Lung (tissue), 13 donors: ENCODE data around the gene HNRNPDL. TPM values are rescaled to one million over a fixed set of nuclear protein-coding genes. Genes with fewer than 3 reads are reported as not detected.

Source experiments
- ATAC-seq: fragments of 200-7000 bp; cut with Tn5 transposase; one replicate; pipeline ENCODE4 v1.9.1; 2020; ENCODE audit warnings: moderate number of reproducible peaks; ENCODE audit not compliant: insufficient read depth, low FRiP score
- DNase-seq, 3 donors: peaks; one replicate each; pipeline ENCODE4 v3.0.0-alpha.2; 2013 to 2017
- H3K27ac ChIP-seq, 2 donors: one replicate each; pipeline ENCODE4 v1.5.1; 2013; ENCODE audit warnings: mild to moderate bottlenecking in 2 of 2, moderate library complexity in 2 of 2, control low read depth in 1 of 2, inconsistent platforms in 1 of 2, low read depth in 1 of 2, low read length in 1 of 2
- H3K27me3 ChIP-seq, 3 donors: one replicate each; pipeline ENCODE4 v1.5.1; 2013; ENCODE audit warnings: low read length in 2 of 3; ENCODE audit not compliant: control insufficient read depth in 3 of 3, insufficient read depth in 3 of 3
- H3K36me3 ChIP-seq, 4 donors: one replicate each; pipeline ENCODE4 v1.5.1; 2013; ENCODE audit warnings: low read length in 4 of 4, mild to moderate bottlenecking in 1 of 4, moderate library complexity in 1 of 4; ENCODE audit not compliant: control insufficient read depth in 4 of 4, insufficient read depth in 4 of 4
- H3K4me1 ChIP-seq, 5 donors: one replicate each; pipeline ENCODE4 v1.5.1; 2013; ENCODE audit warnings: low read length in 5 of 5, mild to moderate bottlenecking in 2 of 5, moderate library complexity in 1 of 5; ENCODE audit not compliant: control insufficient read depth in 5 of 5, insufficient read depth in 5 of 5
- H3K4me3 ChIP-seq: one replicate; pipeline ENCODE4 v1.5.1; 2013; ENCODE audit warnings: mild to moderate bottlenecking, control low read depth, moderate library complexity
- H3K9ac ChIP-seq, 2 donors: one replicate each; pipeline ENCODE4 v1.5.1; 2013; ENCODE audit warnings: low read length in 2 of 2, control low read depth in 1 of 2; ENCODE audit not compliant: insufficient read depth in 1 of 2
- H3K9me3 ChIP-seq, 4 donors: one replicate each; pipeline ENCODE4 v1.5.1; 2013; ENCODE audit warnings: low read length in 3 of 4, mild to moderate bottlenecking in 1 of 4, moderate library complexity in 1 of 4; ENCODE audit not compliant: control insufficient read depth in 4 of 4, insufficient read depth in 3 of 4
- CTCF ChIP-seq: IDR thresholded peaks from 2 replicates; pipeline ENCODE4 v1.5.1; 2012; ENCODE audit warnings: mild to moderate bottlenecking; ENCODE audit errors: control extremely low read depth, extremely low read depth
- WGBS, 2 donors: extraction: QIAGEN DNeasy Blood & Tissue Kit; methylation state at CpG; one replicate each; pipeline ENCODE4 v1.1.7; 2013; 5-methylcytosine and 5-hydroxymethylcytosine counted together
- polyA plus RNA-seq, 2 donors: library from polyadenylated mRNA; stranded (reverse); fragments of 200-250 nt; gene quantifications; one replicate each; pipeline ENCODE4 v1.2.1, GENCODE V29; 2013
- small RNA-seq: library from RNA; depleted of rRNA; stranded (forward); fragments of <200 nt; gene quantifications from one replicate; pipeline ENCODE3, GENCODE V24; 2014; ENCODE audit warnings: low replicate concordance
- total RNA-seq, 2 donors: library from RNA; depleted of rRNA in 1 of 2; stranded (reverse); fragments of >200 nt in 1 of 2; gene quantifications; one replicate each; pipeline ENCODE4 v1.2.1, GENCODE V29; 2014 to 2021
- donor health status: control.
- donor health status: control.
- donor health status: Bipolar disorder and iron deficiency.
- donor health status: healthy.
- donor health status: DM: yes; HTN: yes; CAD: no.

Gene HNRNPDL
- total and polyA plus RNA-seq, 4 donors, result 228 to 269 (median 261) TPM

GRCh38 chr4:82373816-82374625 is 56.2 kb downstream of the HNRNPDL start, which contains the start of gene HNRNPD:
TSS of gene HNRNPD (minus strand) at chr4:82373991. CDS start at chr4:82373678, 313 bp downstream.
- WGBS, 2 donors, result 0% methylated on average over 76 to 83 of the region's 83 CpGs
- no peak for TF ChIP-seq CTCF
- Histone ChIP-seq H3K4me1 (peaks cover 0 to 27% (median 3%) of the 10 kb centered on the region in 5 donors), H3K9me3 (no peaks in the 10 kb centered on the region), H3K27ac (peak within 1 kb of the TSS; percentile 97 to 98), H3K9ac (peak within 1 kb of the TSS; percentile 87 to 95), H3K27me3 (no peaks in the 10 kb centered on the region), H3K36me3 (peaks cover 0 to 16% (median 5%) of the 10 kb centered on the region in 4 donors), H3K4me3 (peak within 1 kb of the TSS; percentile 99)
- peak; percentile 99 to 100 (median 100) for DNase-seq
- peak; percentile 93 for ATAC-seq

GRCh38 chr4:82373486-82373815 is 56.8 kb downstream of the HNRNPDL start:
- no peak for DNase-seq
- peak overlapping the region; percentile 97 to 98 for H3K27ac ChIP-seq
- 0% methylated on average over 47 to 50 of the region's 50 CpGs for WGBS, 2 donors

More at GRCh38 chr4:82373486-82373815, 56.8 kb downstream of the HNRNPDL start:
- H3K36me3 ChIP-seq, result peaks cover 0 to 16% (median 9%) of the 10 kb centered on the region in 4 donors
- peaks cover 0 to 32% (median 3%) of the 10 kb centered on the region in 5 donors for H3K4me1 ChIP-seq
- H3K27me3 ChIP-seq, result no peaks in the 10 kb centered on the region
- no peak for TF ChIP-seq CTCF
- peak; percentile 8 for ATAC-seq
- no peaks in the 10 kb centered on the region for H3K9me3 ChIP-seq
- peak overlapping the region; percentile 87 to 89 for H3K9ac ChIP-seq
- H3K4me3 ChIP-seq, result peak overlapping the region; percentile 99

Small RNA genes lying within 50 kb of the gene (small RNA-seq; reads per million reads assigned to genes)
- not detected for gene RF00150

Other genes with a start within 250 kb of the HNRNPDL start
- gene HNRNPD, start 56.5 kb downstream of the HNRNPDL start, total RNA-seq, result 100 to 1,000 TPM; 118 to 181 TPM
- 100 to 1,000 TPM; 134 to 152 TPM for gene HNRNPD, start 56.5 kb downstream of the HNRNPDL start, polyA plus RNA-seq
- gene ENOPH1, start 128 bp upstream of the HNRNPDL start, total RNA-seq, result 10 to 100 TPM; 28.5 to 30.6 TPM
- gene ENOPH1, start 128 bp upstream of the HNRNPDL start, polyA plus RNA-seq, result 10 to 100 TPM; 37.3 to 45.3 TPM
- 10 to 100 TPM in 1 of 2 donors, 1 to 10 TPM in 1; 5.4 to 10.4 TPM for gene TMEM150C, start 131.5 kb upstream of the HNRNPDL start, total RNA-seq
- gene TMEM150C, start 131.5 kb upstream of the HNRNPDL start, polyA plus RNA-seq, result 1 to 10 TPM; 2.5 to 2.9 TPM